HepG2 (cell line): ENCODE data around the gene TCAP. TPM values are rescaled to one million over a fixed set of nuclear protein-coding genes. Genes with fewer than 3 reads are reported as not detected.
A peak's percentile ranks its signal among the peaks of the same experiment; 100 is the strongest.

Experiments used
- CSRNP2 ChIP-seq: sonication (generic); formaldehyde crosslinking; conservative IDR thresholded peaks from 2 replicates; pipeline ENCODE4 v1.8.0; 2022; ENCODE audit warnings: low read depth, missing genetic modification reagents
- GPN1 ChIP-seq: sonication (generic); formaldehyde crosslinking; IDR thresholded peaks from 2 replicates; pipeline ENCODE4 v1.5.1; 2020; ENCODE audit warnings: missing genetic modification reagents, borderline replicate concordance
- HHEX ChIP-seq: IDR thresholded peaks from 2 replicates; pipeline ENCODE4 v1.6.1; 2016; ENCODE audit warnings: control low read depth
- KAT2B ChIP-seq: fragments of 150-350 bp; IDR thresholded peaks from 2 replicates; pipeline ENCODE4 v1.6.1; 2014; ENCODE audit warnings: low read depth, low read length, borderline replicate concordance
- KDM5B ChIP-seq: sonication (generic); formaldehyde crosslinking; IDR thresholded peaks from 2 replicates; pipeline ENCODE4 v1.4.0; 2020; ENCODE audit warnings: missing genetic modification reagents, mild to moderate bottlenecking, borderline replicate concordance
- MTA3 ChIP-seq: sonication (generic); formaldehyde crosslinking; IDR thresholded peaks from 2 replicates; pipeline ENCODE4 v1.4.0; 2020; ENCODE audit warnings: missing genetic modification reagents
- MYPOP ChIP-seq: sonication (generic); formaldehyde crosslinking; IDR thresholded peaks from 2 replicates; pipeline ENCODE4 v1.8.1; 2023; ENCODE audit warnings: mild to moderate bottlenecking, moderate library complexity, missing genetic modification reagents
- POLR2AphosphoS5 ChIP-seq: IDR thresholded peaks from 2 replicates; pipeline ENCODE4 v1.6.1; 2012; ENCODE audit warnings: low read depth, low read length
- SIX4 ChIP-seq: sonication (generic); formaldehyde crosslinking; IDR thresholded peaks from 2 replicates; pipeline ENCODE4 v1.4.0; 2020; ENCODE audit warnings: missing genetic modification reagents
- ZBTB38 ChIP-seq: sonication (generic); formaldehyde crosslinking; IDR thresholded peaks from 2 replicates; pipeline ENCODE4 v1.5.1; 2020; ENCODE audit warnings: mild to moderate bottlenecking, missing genetic modification reagents
- ZFP36L1 ChIP-seq: sonication (generic); formaldehyde crosslinking; IDR thresholded peaks from 2 replicates; pipeline ENCODE4 v1.8.0; 2022; ENCODE audit warnings: mild to moderate bottlenecking, missing genetic modification reagents, moderate library complexity
- ZNF121 ChIP-seq: sonication (generic); formaldehyde crosslinking; IDR thresholded peaks from 2 replicates; pipeline ENCODE4 v1.5.0; 2020; ENCODE audit warnings: mild to moderate bottlenecking, missing genetic modification reagents
- ZNF20 ChIP-seq: sonication (generic); formaldehyde crosslinking; IDR thresholded peaks from 2 replicates; pipeline ENCODE4 v1.4.0; 2020; ENCODE audit warnings: mild to moderate bottlenecking, moderate library complexity, missing genetic modification reagents
- ZNF343 ChIP-seq: sonication (generic); formaldehyde crosslinking; IDR thresholded peaks from 2 replicates; pipeline ENCODE4 v1.4.0; 2020; ENCODE audit warnings: mild to moderate bottlenecking, missing genetic modification reagents
- ZNF382 ChIP-seq: sonication (generic); formaldehyde crosslinking; IDR thresholded peaks from 2 replicates; pipeline ENCODE4 v1.5.0; 2020; ENCODE audit warnings: missing genetic modification reagents, mild to moderate bottlenecking, borderline replicate concordance
- ZNF510 ChIP-seq: sonication (generic); formaldehyde crosslinking; IDR thresholded peaks from 2 replicates; pipeline ENCODE4 v1.4.0; 2020; ENCODE audit warnings: low read depth, mild to moderate bottlenecking, missing genetic modification reagents
- ZNF550 ChIP-seq: sonication (generic); formaldehyde crosslinking; IDR thresholded peaks from 2 replicates; pipeline ENCODE4 v1.4.0; 2020; ENCODE audit warnings: mild to moderate bottlenecking, missing genetic modification reagents, borderline replicate concordance
- ZNF567 ChIP-seq: sonication (generic); formaldehyde crosslinking; IDR thresholded peaks from 2 replicates; pipeline ENCODE4 v1.8.1; 2023; ENCODE audit warnings: mild to moderate bottlenecking, missing genetic modification reagents, borderline replicate concordance
- ZNF737 ChIP-seq: sonication (generic); formaldehyde crosslinking; IDR thresholded peaks from 2 replicates; pipeline ENCODE4 v1.5.0; 2020; ENCODE audit warnings: missing genetic modification reagents, mild to moderate bottlenecking, borderline replicate concordance
- ZNF75D ChIP-seq: sonication (generic); formaldehyde crosslinking; IDR thresholded peaks from 2 replicates; pipeline ENCODE4 v1.8.1; 2023; ENCODE audit warnings: missing genetic modification reagents, mild to moderate bottlenecking, borderline replicate concordance
- polyA plus RNA-seq, 8 experiments: library from polyadenylated mRNA; depleted of rRNA in 3 of 8; stranded (reverse) in 7 of 8; unstranded in 1 of 8; fragments of >200 nt; fragmentation: Illumina TruSeq in 4 of 8; extraction: Trizol in 4 of 8; gene quantifications; 2 replicates each; pipeline versions ENCODE4 v1.2.1 to v1.2.3, GENCODE V29; 2011 to 2016; ENCODE audit warnings: low read depth in 4 of 8, missing spikeins in 1 of 8, mixed read lengths in 1 of 8; ENCODE audit not compliant: insufficient read depth in 1 of 8
- total RNA-seq, 5 experiments: library from RNA; depleted of rRNA; stranded (reverse); fragments of >200 nt; fragmentation: Illumina TruSeq; extraction: Trizol; gene quantifications; 2 replicates each; pipeline ENCODE4 v1.2.3, GENCODE V29; 2016; ENCODE audit warnings: low read depth in 1 of 5
- TF ChIP-seq, protein P1 (sequence below): sonication (generic); formaldehyde crosslinking; IDR thresholded peaks from 2 replicates; pipeline ENCODE4 v1.5.0; 2020; ENCODE audit warnings: missing genetic modification reagents
- TF ChIP-seq, protein P2 (sequence below): sonication (generic); formaldehyde crosslinking; IDR thresholded peaks from 2 replicates; pipeline ENCODE4 v1.5.1; 2020; ENCODE audit warnings: missing genetic modification reagents, mild to moderate bottlenecking, borderline replicate concordance

Gene TCAP
- total and polyA plus RNA-seq, 2 of the 13 experiments (the other 11 are each of a cell fraction or from before 2014, with no cell fraction given), result 0.24 to 0.65 TPM

DNA sequence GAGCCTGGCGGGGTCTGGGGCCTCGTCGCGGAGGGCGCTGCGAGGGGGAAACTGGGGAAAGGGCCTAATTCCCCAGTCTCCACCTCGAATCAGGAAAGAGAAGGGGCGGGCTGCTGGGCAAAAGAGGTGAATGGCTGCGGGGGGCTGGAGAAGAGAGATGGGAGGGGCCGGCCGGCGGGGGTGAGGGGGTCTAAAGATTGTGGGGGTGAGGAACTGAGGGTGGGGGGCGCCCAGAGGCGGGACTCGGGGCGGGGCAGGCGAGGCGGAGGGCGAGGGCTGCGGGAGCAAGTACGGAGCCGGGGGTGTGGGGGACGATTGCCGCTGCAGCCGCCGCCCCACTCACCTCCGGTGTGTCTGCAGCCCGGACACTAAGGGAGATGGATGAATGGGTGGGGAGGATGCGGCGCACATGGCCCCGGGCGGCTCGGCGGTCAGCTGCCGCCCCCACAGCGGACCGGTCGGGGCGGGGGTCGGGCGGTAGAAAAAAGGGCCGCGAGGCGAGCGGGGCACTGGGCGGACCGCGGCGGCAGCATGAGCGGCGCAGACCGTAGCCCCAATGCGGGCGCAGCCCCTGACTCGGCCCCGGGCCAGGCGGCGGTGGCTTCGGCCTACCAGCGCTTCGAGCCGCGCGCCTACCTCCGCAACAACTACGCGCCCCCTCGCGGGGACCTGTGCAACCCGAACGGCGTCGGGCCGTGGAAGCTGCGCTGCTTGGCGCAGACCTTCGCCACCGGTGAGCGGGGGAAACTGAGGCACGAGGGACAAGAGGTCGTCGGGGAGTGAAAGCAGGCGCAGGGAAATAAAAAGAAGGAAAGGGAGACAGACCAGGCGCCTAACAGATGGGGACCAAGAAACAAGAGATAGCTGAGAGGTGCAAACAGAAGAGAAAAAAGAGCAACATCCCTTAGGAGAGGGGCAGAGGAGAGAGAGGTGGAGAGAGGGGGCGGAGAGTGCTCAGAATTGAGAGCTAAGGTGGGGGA is 3.1 kb downstream of the TCAP start, which contains the start of gene PNMT (continued):
- no peak for TF ChIP-seq ZNF75D (CRISPR knock-in tag)
- no peak for TF ChIP-seq CSRNP2 (CRISPR knock-in tag)
- TF ChIP-seq ZNF737, result no peak
- peak; percentile 47; the same call in 1 of the 2 replicates for TF ChIP-seq ZNF121 (CRISPR knock-in tag)
- TF ChIP-seq ZFP36L1 (CRISPR knock-in tag), result no peak; the same call in 1 of the 2 replicates
- no peak for TF ChIP-seq KAT2B
- TF ChIP-seq HHEX (CRISPR knock-in tag), result no peak
- TF ChIP-seq SIX4, result no peak
- TF ChIP-seq POLR2AphosphoS5, result no peak
- TF ChIP-seq ZNF510 (CRISPR knock-in tag), result no peak
- peak; percentile 87 for TF ChIP-seq ZNF343 (CRISPR knock-in tag)
- peak; percentile 98 for TF ChIP-seq MYPOP (CRISPR knock-in tag)
- peak; percentile 91; the same call in 1 of the 2 replicates for TF ChIP-seq KDM5B
- peak; percentile 66; the same call in 1 of the 2 replicates for TF ChIP-seq ZNF567 (CRISPR knock-in tag)
- no peak for TF ChIP-seq MTA3 (CRISPR knock-in tag)
- TF ChIP-seq, protein P1, sequence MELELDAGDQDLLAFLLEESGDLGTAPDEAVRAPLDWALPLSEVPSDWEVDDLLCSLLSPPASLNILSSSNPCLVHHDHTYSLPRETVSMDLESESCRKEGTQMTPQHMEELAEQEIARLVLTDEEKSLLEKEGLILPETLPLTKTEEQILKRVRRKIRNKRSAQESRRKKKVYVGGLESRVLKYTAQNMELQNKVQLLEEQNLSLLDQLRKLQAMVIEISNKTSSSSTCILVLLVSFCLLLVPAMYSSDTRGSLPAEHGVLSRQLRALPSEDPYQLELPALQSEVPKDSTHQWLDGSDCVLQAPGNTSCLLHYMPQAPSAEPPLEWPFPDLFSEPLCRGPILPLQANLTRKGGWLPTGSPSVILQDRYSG, result no peak
- TF ChIP-seq ZNF20 (CRISPR knock-in tag), result no peak
- peak; percentile 75; the same call in 1 of the 2 replicates for TF ChIP-seq ZBTB38 (CRISPR knock-in tag)
- TF ChIP-seq ZNF382 (CRISPR knock-in tag), result no peak
- no peak for TF ChIP-seq GPN1 (CRISPR knock-in tag)
- TF ChIP-seq, protein P2, sequence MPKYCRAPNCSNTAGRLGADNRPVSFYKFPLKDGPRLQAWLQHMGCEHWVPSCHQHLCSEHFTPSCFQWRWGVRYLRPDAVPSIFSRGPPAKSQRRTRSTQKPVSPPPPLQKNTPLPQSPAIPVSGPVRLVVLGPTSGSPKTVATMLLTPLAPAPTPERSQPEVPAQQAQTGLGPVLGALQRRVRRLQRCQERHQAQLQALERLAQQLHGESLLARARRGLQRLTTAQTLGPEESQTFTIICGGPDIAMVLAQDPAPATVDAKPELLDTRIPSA, result no peak
- TF ChIP-seq ZNF550 (CRISPR knock-in tag), result peak; percentile 59; the same call in 1 of the 2 replicates
